ENCODE results near the gene OR8I2.

The OR8I2 gene

DNA sequence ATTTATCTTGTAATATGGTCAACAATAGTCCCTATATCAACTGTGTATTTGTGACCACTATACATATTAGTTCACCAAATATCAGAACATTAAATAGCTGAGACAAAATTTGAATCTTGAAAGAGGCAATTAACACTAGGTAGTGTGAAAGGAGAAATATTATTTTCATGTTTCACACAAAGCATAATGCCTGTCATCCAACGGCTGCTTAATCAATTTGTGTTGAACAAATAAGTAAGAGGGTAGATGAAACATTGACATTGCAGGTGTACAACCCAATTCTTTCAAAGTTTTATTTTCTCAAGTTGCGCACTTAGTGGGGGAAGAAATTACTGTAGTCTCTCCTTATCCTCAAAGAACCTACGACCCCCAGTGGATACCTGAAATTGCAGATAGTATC, 3.4 kb upstream of the OR8I2 start:
- Histone ChIP-seq H2BK12ac (ENCODE audit: low read length in 2 of 2) (no peak overlapping the region), H3K4me1 (ENCODE audit: control insufficient read depth, insufficient read depth, low read depth, low read length) (no peaks in the 10 kb centered on the region), H3K27me3 (ENCODE audit: control insufficient read depth in 1 of 2, insufficient read depth in 1 of 2, low read length in 2 of 2) (no peaks in the 10 kb centered on the region), H2BK120ac (ENCODE audit: low read depth, low read length) (no peak overlapping the region), H2BK15ac (ENCODE audit: low read depth, poor library complexity, severe bottlenecking) (no peak overlapping the region), H3K23ac (ENCODE audit: low read length in 2 of 2) (no peak overlapping the region), H3K36me3 (ENCODE audit: control insufficient read depth in 1 of 2, insufficient read depth in 2 of 2, low read depth in 1 of 2, low read length in 2 of 2) (no peaks in the 10 kb centered on the region), H3K79me1 (replicated peaks; ENCODE audit: low read length, poor library complexity, severe bottlenecking) (no peaks in the 10 kb centered on the region), H2AK5ac (ENCODE audit: low read length, severe bottlenecking) (no peak overlapping the region), H3K4me3 (ENCODE audit: insufficient read depth in 1 of 2, low read depth in 1 of 2, low read length in 2 of 2) (no peak overlapping the region), H4K8ac (ENCODE audit: low read length) (no peak overlapping the region), H3K14ac (ENCODE audit: low read length in 2 of 2) (no peak overlapping the region), H3K4me2 (ENCODE audit: low read length, poor library complexity, severe bottlenecking) (no peak overlapping the region), H3K4ac (ENCODE audit: low read depth in 1 of 2, low read length in 2 of 2) (no peak overlapping the region), H3K27ac (ENCODE audit: low read length, poor library complexity, severe bottlenecking) (no peak overlapping the region), H3K18ac (ENCODE audit: low read depth in 1 of 2, low read length in 2 of 2) (no peak overlapping the region), H3K9me3 (ENCODE audit: control insufficient read depth, low read length) (no peaks in the 10 kb centered on the region), H3K9ac (ENCODE audit: low read length) (no peak overlapping the region), H2BK5ac (ENCODE audit: low read depth, low read length, poor library complexity, severe bottlenecking) (no peak overlapping the region), H2AFZ (ENCODE audit: low read depth, low read length) (no peak overlapping the region), H4K91ac (ENCODE audit: low read length) (no peak overlapping the region)
- WGBS: no CpG with 5 or more reads among the region's 3 CpGs
- no peak for DNase-seq

DNA sequence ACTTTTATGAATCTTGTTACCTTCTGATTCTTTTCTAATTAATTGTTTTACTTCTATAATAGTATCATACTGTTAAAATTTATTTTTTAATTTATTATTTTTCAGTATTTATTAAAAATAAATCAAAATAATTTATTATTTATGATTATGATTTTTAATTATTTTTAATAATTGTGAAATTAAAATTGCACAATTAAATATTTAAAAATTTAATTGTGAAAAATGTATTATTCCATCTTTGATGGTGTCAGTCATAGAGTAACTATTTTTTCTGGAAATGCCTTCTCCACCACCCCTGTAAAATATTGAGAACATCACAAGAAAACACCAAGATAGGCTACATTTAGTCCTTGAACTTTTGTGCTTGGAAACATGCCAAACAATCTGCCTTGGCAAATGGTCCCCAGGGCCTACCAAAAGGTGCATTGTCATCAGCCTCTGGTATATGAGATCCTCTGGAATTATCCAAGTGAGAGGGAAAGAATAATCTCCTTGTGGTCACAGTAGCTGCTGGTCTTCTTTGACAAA, 10.2 kb downstream of the OR8I2 start, which contains the start of gene OR8H2:
Gene OR8H2 (plus strand): TSS at position 478 of the 528 bp plus-strand sequence. CDS start 1,356 bp downstream, outside the sequence.
- H2AFZ ChIP-seq (ENCODE audit: low read depth, low read length): no peak within 1 kb of the TSS
- H3K4me2 ChIP-seq (ENCODE audit: low read length, poor library complexity, severe bottlenecking): no peak within 1 kb of the TSS
- DNase-seq: no peak
- no peak within 1 kb of the TSS for H2BK12ac ChIP-seq (ENCODE audit: low read length in 2 of 2)
- H3K79me1 ChIP-seq (replicated peaks; ENCODE audit: low read length, poor library complexity, severe bottlenecking): no peaks in the 10 kb centered on the region
- H3K27me3 ChIP-seq (ENCODE audit: control insufficient read depth in 1 of 2, insufficient read depth in 1 of 2, low read length in 2 of 2): no peaks in the 10 kb centered on the region
- no peak within 1 kb of the TSS for H3K23ac ChIP-seq (ENCODE audit: low read length in 2 of 2)
- H3K27ac ChIP-seq (ENCODE audit: low read length, poor library complexity, severe bottlenecking): no peak within 1 kb of the TSS
- H3K9ac ChIP-seq (ENCODE audit: low read length): no peak within 1 kb of the TSS
- H4K91ac ChIP-seq (ENCODE audit: low read length): no peak within 1 kb of the TSS
- no peak within 1 kb of the TSS for H3K18ac ChIP-seq (ENCODE audit: low read depth in 1 of 2, low read length in 2 of 2)
- H3K14ac ChIP-seq (ENCODE audit: low read length in 2 of 2): no peak within 1 kb of the TSS
- H3K4me3 ChIP-seq (ENCODE audit: insufficient read depth in 1 of 2, low read depth in 1 of 2, low read length in 2 of 2): no peak within 1 kb of the TSS
- no peak within 1 kb of the TSS for H3K4ac ChIP-seq (ENCODE audit: low read depth in 1 of 2, low read length in 2 of 2)
- no peak within 1 kb of the TSS for H4K8ac ChIP-seq (ENCODE audit: low read length)
- H3K9me3 ChIP-seq (ENCODE audit: control insufficient read depth, low read length): peaks cover 5% of the 10 kb centered on the region
- no peak within 1 kb of the TSS for H2AK5ac ChIP-seq (ENCODE audit: low read length, severe bottlenecking)
- no peaks in the 10 kb centered on the region for H3K4me1 ChIP-seq (ENCODE audit: control insufficient read depth, insufficient read depth, low read depth, low read length)
- no peak within 1 kb of the TSS for H2BK15ac ChIP-seq (ENCODE audit: low read depth, poor library complexity, severe bottlenecking)
- H3K36me3 ChIP-seq (ENCODE audit: control insufficient read depth in 1 of 2, insufficient read depth in 2 of 2, low read depth in 1 of 2, low read length in 2 of 2): no peaks in the 10 kb centered on the region
- H2BK120ac ChIP-seq (ENCODE audit: low read depth, low read length): no peak within 1 kb of the TSS
- no peak within 1 kb of the TSS for H2BK5ac ChIP-seq (ENCODE audit: low read depth, low read length, poor library complexity, severe bottlenecking)

DNA sequence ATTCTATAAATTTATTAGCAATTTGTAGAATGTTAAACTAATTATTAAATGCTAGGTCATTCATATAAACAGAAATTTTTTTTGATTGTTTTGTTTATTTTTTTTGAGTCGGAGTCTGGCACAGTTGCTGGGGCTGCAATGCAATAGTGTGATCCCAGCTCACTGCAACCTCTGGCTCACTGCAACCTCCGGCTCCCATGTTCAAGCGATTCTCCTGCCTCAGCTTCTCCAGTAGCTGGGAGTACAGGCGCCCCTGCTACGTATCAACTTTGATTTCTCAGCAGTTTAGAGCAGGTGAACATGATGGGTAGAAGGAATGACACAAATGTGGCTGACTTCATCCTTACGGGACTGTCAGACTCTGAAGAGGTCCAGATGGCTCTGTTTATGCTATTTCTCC, 29.0 kb downstream of the OR8I2 start, which contains the start of gene OR8H3:
Gene OR8H3 (plus strand): TSS at position 301 of the 400 bp plus-strand sequence. CDS start 0 bp downstream, at position 301.
- Histone ChIP-seq H3K79me1 (replicated peaks; ENCODE audit: low read length, poor library complexity, severe bottlenecking) (no peaks in the 10 kb centered on the region), H4K91ac (ENCODE audit: low read length) (no peak within 1 kb of the TSS), H3K9ac (ENCODE audit: low read length) (no peak within 1 kb of the TSS), H2BK15ac (ENCODE audit: low read depth, poor library complexity, severe bottlenecking) (no peak within 1 kb of the TSS), H3K4me2 (ENCODE audit: low read length, poor library complexity, severe bottlenecking) (no peak within 1 kb of the TSS), H3K4ac (ENCODE audit: low read depth in 1 of 2, low read length in 2 of 2) (no peak within 1 kb of the TSS), H2AK5ac (ENCODE audit: low read length, severe bottlenecking) (no peak within 1 kb of the TSS), H4K8ac (ENCODE audit: low read length) (no peak within 1 kb of the TSS), H2BK12ac (ENCODE audit: low read length in 2 of 2) (no peak within 1 kb of the TSS), H3K4me3 (ENCODE audit: insufficient read depth in 1 of 2, low read depth in 1 of 2, low read length in 2 of 2) (no peak within 1 kb of the TSS), H3K27ac (ENCODE audit: low read length, poor library complexity, severe bottlenecking) (no peak within 1 kb of the TSS), H3K27me3 (ENCODE audit: control insufficient read depth in 1 of 2, insufficient read depth in 1 of 2, low read length in 2 of 2) (no peaks in the 10 kb centered on the region), H2BK120ac (ENCODE audit: low read depth, low read length) (no peak within 1 kb of the TSS), H2BK5ac (ENCODE audit: low read depth, low read length, poor library complexity, severe bottlenecking) (no peak within 1 kb of the TSS), H3K4me1 (ENCODE audit: control insufficient read depth, insufficient read depth, low read depth, low read length) (no peaks in the 10 kb centered on the region), H3K36me3 (ENCODE audit: control insufficient read depth in 1 of 2, insufficient read depth in 2 of 2, low read depth in 1 of 2, low read length in 2 of 2) (no peaks in the 10 kb centered on the region), H3K18ac (ENCODE audit: low read depth in 1 of 2, low read length in 2 of 2) (no peak within 1 kb of the TSS), H3K9me3 (ENCODE audit: control insufficient read depth, low read length) (no peaks in the 10 kb centered on the region), H3K23ac (ENCODE audit: low read length in 2 of 2) (no peak within 1 kb of the TSS), H3K14ac (ENCODE audit: low read length in 2 of 2) (no peak within 1 kb of the TSS), H2AFZ (ENCODE audit: low read depth, low read length) (no peak within 1 kb of the TSS)
- DNase-seq: no peak
- WGBS: 79% methylated on average over 5 of the region's 6 CpGs

DNA sequence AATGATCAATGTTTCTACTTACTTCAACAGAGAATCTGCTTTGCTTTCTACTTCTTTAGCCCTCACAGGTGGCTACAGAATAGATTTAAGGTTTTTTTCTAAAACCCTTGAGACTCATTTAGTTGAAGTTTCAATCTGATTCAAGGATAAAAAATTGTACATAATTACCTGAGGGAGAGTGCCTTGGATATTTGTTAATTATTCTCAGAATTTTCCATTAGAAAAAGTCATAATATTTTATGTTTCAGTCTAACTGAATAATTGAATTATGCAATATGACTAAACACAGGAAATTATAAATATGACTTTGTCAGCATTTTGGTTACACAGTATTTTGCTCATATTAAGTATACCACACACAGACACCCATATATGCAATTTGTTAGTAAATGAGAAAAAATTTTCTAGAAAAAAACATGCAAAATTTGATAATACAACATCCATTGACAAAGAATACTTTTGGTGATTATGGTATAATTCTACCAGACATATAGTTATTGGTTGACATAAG, 47.1 kb downstream of the OR8I2 start, which contains the start of gene OR8J3:
Gene OR8J3 (minus strand): TSS at position 51 of the 511 bp plus-strand sequence. CDS start 2,483 bp downstream, outside the sequence.
- no peak within 1 kb of the TSS for H3K4me3 ChIP-seq (ENCODE audit: insufficient read depth in 1 of 2, low read depth in 1 of 2, low read length in 2 of 2)
- no peak within 1 kb of the TSS for H3K18ac ChIP-seq (ENCODE audit: low read depth in 1 of 2, low read length in 2 of 2)
- no peaks in the 10 kb centered on the region for H3K27me3 ChIP-seq (ENCODE audit: control insufficient read depth in 1 of 2, insufficient read depth in 1 of 2, low read length in 2 of 2)
- H2BK120ac ChIP-seq (ENCODE audit: low read depth, low read length): no peak within 1 kb of the TSS
- no peak within 1 kb of the TSS for H2AFZ ChIP-seq (ENCODE audit: low read depth, low read length)
- no peak within 1 kb of the TSS for H2BK5ac ChIP-seq (ENCODE audit: low read depth, low read length, poor library complexity, severe bottlenecking)
- H4K91ac ChIP-seq (ENCODE audit: low read length): no peak within 1 kb of the TSS
- H3K27ac ChIP-seq (ENCODE audit: low read length, poor library complexity, severe bottlenecking): no peak within 1 kb of the TSS
- no peak within 1 kb of the TSS for H2AK5ac ChIP-seq (ENCODE audit: low read length, severe bottlenecking)
- no peak for DNase-seq
- no peak within 1 kb of the TSS for H3K23ac ChIP-seq (ENCODE audit: low read length in 2 of 2)
- H3K14ac ChIP-seq (ENCODE audit: low read length in 2 of 2): no peak within 1 kb of the TSS
- H3K4ac ChIP-seq (ENCODE audit: low read depth in 1 of 2, low read length in 2 of 2): no peak within 1 kb of the TSS
- no peak within 1 kb of the TSS for H3K4me2 ChIP-seq (ENCODE audit: low read length, poor library complexity, severe bottlenecking)
- no peak within 1 kb of the TSS for H2BK15ac ChIP-seq (ENCODE audit: low read depth, poor library complexity, severe bottlenecking)
- H4K8ac ChIP-seq (ENCODE audit: low read length): no peak within 1 kb of the TSS
- no peak within 1 kb of the TSS for H3K9ac ChIP-seq (ENCODE audit: low read length)
- no peak within 1 kb of the TSS for H2BK12ac ChIP-seq (ENCODE audit: low read length in 2 of 2)
- H3K79me1 ChIP-seq (replicated peaks; ENCODE audit: low read length, poor library complexity, severe bottlenecking): no peaks in the 10 kb centered on the region
- H3K9me3 ChIP-seq (ENCODE audit: control insufficient read depth, low read length): peaks cover 4% of the 10 kb centered on the region
- no peaks in the 10 kb centered on the region for H3K36me3 ChIP-seq (ENCODE audit: control insufficient read depth in 1 of 2, insufficient read depth in 2 of 2, low read depth in 1 of 2, low read length in 2 of 2)
- no peaks in the 10 kb centered on the region for H3K4me1 ChIP-seq (ENCODE audit: control insufficient read depth, insufficient read depth, low read depth, low read length)

Data from mesenchymal stem cell (in vitro differentiated cells and primary cell).